ENCODE measurements around the gene TOX2. TPM values are rescaled to one million over a fixed set of nuclear protein-coding genes. Genes with fewer than 3 reads are reported as not detected.
A peak's percentile ranks its signal among the peaks of the same experiment; 100 is the strongest.

The TOX2 gene
- total RNA-seq, 4 donors from 2014 or later: 3.4 to 7.7 (median 5.2) TPM

DNA sequence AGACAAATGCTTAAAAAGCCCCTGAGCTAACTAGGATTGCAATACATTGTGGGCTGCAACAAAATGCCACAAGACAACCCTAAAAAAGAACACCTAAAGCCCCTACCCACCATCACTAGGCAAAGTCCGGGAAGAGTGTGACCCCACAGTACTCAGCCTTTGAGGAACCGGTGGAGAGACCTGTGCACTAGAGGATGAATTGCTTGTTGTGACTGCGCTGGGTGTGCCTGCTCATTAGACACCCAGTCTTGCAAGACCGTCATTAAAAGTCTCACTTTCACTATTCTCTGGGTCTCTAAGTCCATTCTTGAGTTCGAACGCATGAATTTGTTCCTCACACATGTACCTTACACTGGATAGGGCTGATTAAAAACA, 183.6 kb downstream of the TOX2 start:
- H3K4me1 ChIP-seq: no peaks in the 10 kb centered on the region
- no peak overlapping the region for H3K27ac ChIP-seq
- H3K4me3 ChIP-seq (replicated peaks in 1 of 3): no peak overlapping the region
- intact Hi-C loops (cut with DNase I): no loop called here
- H3K36me3 ChIP-seq: no peaks in the 10 kb centered on the region
- WGBS, 2 donors: 64 to 77% methylated on average over 6 of the region's 6 CpGs
- TF ChIP-seq POLR2A (IDR thresholded peaks at IDR 0.05): no peak
- TF ChIP-seq, protein P1, sequence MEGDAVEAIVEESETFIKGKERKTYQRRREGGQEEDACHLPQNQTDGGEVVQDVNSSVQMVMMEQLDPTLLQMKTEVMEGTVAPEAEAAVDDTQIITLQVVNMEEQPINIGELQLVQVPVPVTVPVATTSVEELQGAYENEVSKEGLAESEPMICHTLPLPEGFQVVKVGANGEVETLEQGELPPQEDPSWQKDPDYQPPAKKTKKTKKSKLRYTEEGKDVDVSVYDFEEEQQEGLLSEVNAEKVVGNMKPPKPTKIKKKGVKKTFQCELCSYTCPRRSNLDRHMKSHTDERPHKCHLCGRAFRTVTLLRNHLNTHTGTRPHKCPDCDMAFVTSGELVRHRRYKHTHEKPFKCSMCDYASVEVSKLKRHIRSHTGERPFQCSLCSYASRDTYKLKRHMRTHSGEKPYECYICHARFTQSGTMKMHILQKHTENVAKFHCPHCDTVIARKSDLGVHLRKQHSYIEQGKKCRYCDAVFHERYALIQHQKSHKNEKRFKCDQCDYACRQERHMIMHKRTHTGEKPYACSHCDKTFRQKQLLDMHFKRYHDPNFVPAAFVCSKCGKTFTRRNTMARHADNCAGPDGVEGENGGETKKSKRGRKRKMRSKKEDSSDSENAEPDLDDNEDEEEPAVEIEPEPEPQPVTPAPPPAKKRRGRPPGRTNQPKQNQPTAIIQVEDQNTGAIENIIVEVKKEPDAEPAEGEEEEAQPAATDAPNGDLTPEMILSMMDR (IDR thresholded peaks at IDR 0.05): no peak
- no peak for DNase-seq
- H3K9me3 ChIP-seq: no peaks in the 10 kb centered on the region
- H3K27me3 ChIP-seq: no peaks in the 10 kb centered on the region

DNA sequence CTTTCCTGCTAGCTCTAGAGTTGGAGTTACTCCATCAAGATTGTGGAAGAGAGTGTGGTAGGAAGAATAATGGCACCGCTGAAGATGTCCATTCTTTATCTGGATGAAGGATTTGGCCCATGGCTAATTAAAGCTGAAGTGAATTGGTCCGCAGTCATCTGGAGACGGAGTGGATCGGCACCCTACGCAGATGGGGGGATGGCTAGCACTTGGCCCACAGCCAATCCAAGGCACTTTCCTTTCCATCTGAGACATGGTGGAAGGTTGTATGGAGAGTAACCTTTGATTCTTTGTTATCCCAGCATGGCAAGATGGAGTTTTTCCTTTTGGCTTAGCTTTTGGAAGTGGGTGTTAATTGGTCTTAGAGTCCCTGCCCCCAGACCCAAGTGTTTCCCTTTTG, 184.0 kb downstream of the TOX2 start:
- no peak overlapping the region for H3K4me3 ChIP-seq (replicated peaks in 1 of 3)
- H3K27ac ChIP-seq: no peak overlapping the region
- no peaks in the 10 kb centered on the region for H3K36me3 ChIP-seq
- intact Hi-C loops (cut with DNase I): no loop called here
- no peak for DNase-seq
- H3K9me3 ChIP-seq: no peaks in the 10 kb centered on the region
- H3K27me3 ChIP-seq: no peaks in the 10 kb centered on the region
- WGBS, 2 donors: 94 to 96% methylated on average over 5 of the region's 5 CpGs
- TF ChIP-seq POLR2A (IDR thresholded peaks at IDR 0.05): no peak
- TF ChIP-seq, protein P1 (IDR thresholded peaks at IDR 0.05): no peak
- no peaks in the 10 kb centered on the region for H3K4me1 ChIP-seq

DNA sequence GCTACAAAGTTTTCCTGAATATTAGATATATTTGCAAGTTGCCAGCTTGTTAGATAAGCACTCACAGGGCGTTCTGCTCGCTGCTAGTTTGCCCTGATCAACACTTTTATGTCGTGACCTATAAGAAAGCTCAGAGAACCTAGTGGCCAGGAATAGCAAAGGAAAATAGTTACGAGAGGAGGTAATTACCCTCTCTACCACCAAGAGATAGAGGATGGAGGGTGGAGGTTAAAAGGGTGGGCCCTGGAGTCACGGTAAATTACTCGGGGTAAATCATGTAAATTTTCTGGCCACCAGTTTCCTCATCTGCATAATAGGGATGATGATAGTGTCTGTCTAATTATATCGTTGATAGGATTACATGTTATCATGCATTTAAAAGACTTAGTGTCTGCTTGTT, 185.2 kb downstream of the TOX2 start:
- no peaks in the 10 kb centered on the region for H3K4me1 ChIP-seq
- no peaks in the 10 kb centered on the region for H3K27me3 ChIP-seq
- H3K27ac ChIP-seq: no peak overlapping the region
- intact Hi-C loops (cut with DNase I): no loop called here
- no peaks in the 10 kb centered on the region for H3K36me3 ChIP-seq
- H3K4me3 ChIP-seq (replicated peaks in 1 of 3): no peak overlapping the region
- WGBS, 2 donors: 83 to 88% methylated on average over 7 of the region's 7 CpGs
- TF ChIP-seq, protein P1 (IDR thresholded peaks at IDR 0.05): no peak
- no peak for TF ChIP-seq POLR2A (IDR thresholded peaks at IDR 0.05)
- no peaks in the 10 kb centered on the region for H3K9me3 ChIP-seq
- DNase-seq: no peak

DNA sequence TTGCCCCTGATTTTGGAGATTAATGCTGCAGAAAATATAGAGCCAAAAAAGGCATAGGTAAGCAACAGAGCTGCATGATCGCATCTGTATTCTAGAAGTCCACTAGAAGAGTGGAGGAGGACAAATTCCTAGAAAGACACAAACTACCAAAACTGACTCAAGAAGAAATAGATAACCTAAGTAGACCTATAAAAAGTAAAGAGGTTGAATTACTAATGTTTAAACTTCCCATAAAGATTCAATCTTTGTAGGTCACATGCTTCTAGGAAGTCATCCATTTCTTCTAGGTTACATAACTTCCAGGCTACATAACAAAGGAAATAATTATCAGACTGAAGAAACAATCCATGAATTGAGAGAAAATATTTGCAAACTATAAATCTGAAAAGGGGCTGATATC, 187.9 kb downstream of the TOX2 start:
- no peak for TF ChIP-seq POLR2A (IDR thresholded peaks at IDR 0.05)
- TF ChIP-seq, protein P1 (IDR thresholded peaks at IDR 0.05): no peak
- H3K4me1 ChIP-seq: no peaks in the 10 kb centered on the region
- no peak overlapping the region for H3K27ac ChIP-seq
- no peaks in the 10 kb centered on the region for H3K36me3 ChIP-seq
- H3K27me3 ChIP-seq: no peaks in the 10 kb centered on the region
- no peak for DNase-seq
- intact Hi-C loops (cut with DNase I): no loop called here
- WGBS, 2 donors: 95 to 98% methylated on average over 1 of the region's 1 CpG
- no peaks in the 10 kb centered on the region for H3K9me3 ChIP-seq
- no peak overlapping the region for H3K4me3 ChIP-seq (replicated peaks in 1 of 3)

DNA sequence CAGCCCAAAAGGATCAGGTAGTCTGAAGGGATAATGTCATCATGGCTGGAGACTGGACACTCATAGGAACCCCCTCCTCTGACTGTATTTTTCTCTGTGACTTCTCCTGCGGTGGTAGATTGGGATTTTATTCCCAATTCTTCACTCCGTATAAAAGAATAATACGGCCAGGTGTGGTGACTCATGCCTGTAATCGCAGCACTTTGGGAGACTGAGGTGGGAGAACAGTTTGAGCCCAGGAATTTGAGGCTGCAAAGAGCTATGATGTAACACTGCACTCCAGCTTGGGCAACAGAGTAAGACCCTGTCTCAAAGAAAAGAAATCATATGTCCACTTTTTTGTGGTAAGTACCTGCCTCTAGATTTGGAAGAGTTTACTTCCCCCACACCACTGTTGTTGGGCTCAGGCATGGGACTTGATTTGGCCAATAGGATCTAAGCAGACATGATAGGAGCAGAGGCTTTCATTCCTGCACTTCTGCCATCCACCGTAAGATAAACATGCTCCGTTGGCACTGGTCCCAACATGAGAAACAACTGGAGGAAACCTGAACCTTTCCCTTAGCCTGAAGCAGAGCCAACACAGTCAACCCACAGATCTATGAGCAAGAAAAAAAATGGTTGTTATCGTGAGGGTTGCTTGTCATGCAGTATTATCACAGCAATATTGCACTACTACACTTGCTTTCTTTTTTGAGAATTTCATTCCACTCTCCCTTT, 190.3 kb downstream of the TOX2 start:
- H3K4me3 ChIP-seq (replicated peaks in 1 of 3): no peak overlapping the region
- H3K4me1 ChIP-seq: no peaks in the 10 kb centered on the region
- DNase-seq: peak; percentile 40 to 65
- no peak for TF ChIP-seq POLR2A (IDR thresholded peaks at IDR 0.05)
- TF ChIP-seq, protein P1 (IDR thresholded peaks at IDR 0.05): no peak
- intact Hi-C loops (cut with DNase I): no loop called here
- 44 to 45% methylated on average over 7 of the region's 7 CpGs for WGBS, 2 donors
- H3K9me3 ChIP-seq: no peaks in the 10 kb centered on the region
- H3K36me3 ChIP-seq: no peaks in the 10 kb centered on the region
- no peaks in the 10 kb centered on the region for H3K27me3 ChIP-seq
- H3K27ac ChIP-seq: no peak overlapping the region

All from thyroid gland (tissue), 4 donors.